ENCODE results near the gene FYB2. TPM values are rescaled to one million over a fixed set of nuclear protein-coding genes. Genes with fewer than 3 reads are reported as not detected.

FYB2 gene
- total RNA-seq, 1 donor from 2014 or later, result 0.36 TPM

- ATAC-seq, result no peak
Measured at GRCh38 chr1:56712150-56712549, 107.1 kb downstream of the FYB2 start.

- peak; percentile 82 for ATAC-seq
Measured at GRCh38 chr1:56710646-56711045, 108.6 kb downstream of the FYB2 start.

GRCh38 chr1:56709995-56710394, 109.2 kb downstream of the FYB2 start:
- ATAC-seq, result no peak

GRCh38 chr1:56709269-56709880, 109.8 kb downstream of the FYB2 start:
- ATAC-seq, result peak; percentile 60

- no peak for ATAC-seq
Measured at GRCh38 chr1:56707379-56707778, 111.8 kb downstream of the FYB2 start.

GRCh38 chr1:56703747-56704146, 115.5 kb downstream of the FYB2 start:
- no peak for ATAC-seq

GRCh38 chr1:56696663-56697062, 122.5 kb downstream of the FYB2 start:
- ATAC-seq, result no peak

- peak; percentile 100 for ATAC-seq
Measured at GRCh38 chr1:56688522-56689026, 130.6 kb downstream of the FYB2 start.

GRCh38 chr1:56686169-56686568, 133.0 kb downstream of the FYB2 start:
- no peak for ATAC-seq

GRCh38 chr1:56683569-56683968, 135.6 kb downstream of the FYB2 start:
- no peak for ATAC-seq

GRCh38 chr1:56676571-56677035, 142.6 kb downstream of the FYB2 start:
- ATAC-seq, result peak; percentile 73

GRCh38 chr1:56675763-56676162, 143.4 kb downstream of the FYB2 start:
- ATAC-seq, result no peak

- ATAC-seq, result no peak
Measured at GRCh38 chr1:56672579-56672978, 146.6 kb downstream of the FYB2 start.

GRCh38 chr1:56671542-56671941, 147.7 kb downstream of the FYB2 start:
- no peak for ATAC-seq

- ATAC-seq, result no peak
Measured at GRCh38 chr1:56671085-56671484, 148.1 kb downstream of the FYB2 start.

- no peak for ATAC-seq
Measured at GRCh38 chr1:56670350-56670749, 148.9 kb downstream of the FYB2 start.

Other genes starting within 250 kb of the FYB2 start
- gene PLPP3, start 239.8 kb downstream of the FYB2 start, total RNA-seq, result 14.7 TPM
- 0.44 TPM for gene PRKAA2, start 174.1 kb downstream of the FYB2 start, total RNA-seq
- not detected for gene C8A, start 35.4 kb upstream of the FYB2 start, total RNA-seq
- not detected for gene C8B, start 146.6 kb upstream of the FYB2 start, total RNA-seq

Measured in esophagus mucosa (tissue), 1 donor.